IPS DF 4.7 (cell line): ENCODE measurements around the gene PHRF1.
"Not testable (repeated sequence)": the region's sequence is repeated elsewhere in the genome, so short reads cannot be mapped to it uniquely, and the experiment has no call there.

Experiments used
- DNase-seq: peaks from one replicate; pipeline ENCODE4 v3.0.0-alpha.2; 2013; ENCODE audit warnings: low spot score; ENCODE audit errors: extremely low read depth

Gene PHRF1

DNA sequence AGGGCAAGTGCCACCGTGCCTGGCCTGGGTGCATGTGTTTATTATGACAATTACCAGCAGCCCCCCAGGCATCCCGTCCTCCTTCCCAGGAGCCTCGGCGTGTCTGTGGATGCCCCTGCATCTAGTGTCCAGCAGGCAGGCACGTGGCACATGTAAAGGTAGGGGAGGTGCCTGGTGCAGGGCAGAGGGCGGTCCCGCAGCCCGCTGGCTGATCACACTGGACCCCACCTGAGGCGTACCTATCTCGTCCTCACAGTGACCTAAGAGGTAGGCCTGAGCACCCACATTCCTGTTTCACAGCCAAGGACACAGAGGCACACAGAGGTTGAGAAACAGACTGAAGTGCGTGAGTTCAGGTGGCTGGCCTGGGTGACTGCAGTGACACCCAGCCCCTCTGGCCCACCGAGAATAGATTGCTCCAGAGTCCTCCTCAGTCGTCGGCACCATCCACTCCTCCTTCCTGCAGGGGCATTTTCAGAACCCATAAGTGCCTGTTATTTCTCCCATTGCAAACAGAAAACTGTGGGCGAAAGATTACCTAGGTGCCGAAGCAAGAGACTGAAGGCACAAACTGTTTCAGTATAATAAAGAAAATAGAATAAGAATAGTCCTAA lies 3.0 kb upstream of the PHRF1 start:
- DNase-seq: no peak

DNA sequence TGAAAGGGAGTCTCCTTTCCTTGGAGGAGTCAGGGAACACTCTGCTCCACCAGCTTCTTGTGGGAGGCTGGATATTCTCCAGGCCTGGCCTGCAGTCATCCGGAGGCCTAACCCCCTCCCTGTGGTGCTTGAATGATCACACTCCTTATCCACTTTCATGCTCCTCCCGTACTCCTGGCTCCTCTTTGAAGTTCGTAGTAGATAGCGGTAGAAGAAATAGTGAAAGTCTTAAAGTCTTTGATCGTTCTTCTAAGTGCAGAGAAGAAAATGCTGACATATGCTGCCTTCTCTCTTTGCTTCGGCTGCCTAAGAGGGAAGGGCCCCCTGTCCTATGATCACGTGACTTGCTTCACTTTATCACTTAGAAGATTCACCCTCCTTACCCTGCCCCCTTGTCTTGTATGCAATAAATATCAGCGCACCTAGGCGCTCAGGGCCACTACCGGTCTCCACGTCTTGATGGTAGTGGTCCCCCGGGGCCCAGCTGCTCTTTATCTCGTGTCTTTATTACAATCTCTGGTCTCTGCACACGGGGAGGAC lies 2.2 kb upstream of the PHRF1 start:
- DNase-seq: not testable (repeated sequence)

DNA sequence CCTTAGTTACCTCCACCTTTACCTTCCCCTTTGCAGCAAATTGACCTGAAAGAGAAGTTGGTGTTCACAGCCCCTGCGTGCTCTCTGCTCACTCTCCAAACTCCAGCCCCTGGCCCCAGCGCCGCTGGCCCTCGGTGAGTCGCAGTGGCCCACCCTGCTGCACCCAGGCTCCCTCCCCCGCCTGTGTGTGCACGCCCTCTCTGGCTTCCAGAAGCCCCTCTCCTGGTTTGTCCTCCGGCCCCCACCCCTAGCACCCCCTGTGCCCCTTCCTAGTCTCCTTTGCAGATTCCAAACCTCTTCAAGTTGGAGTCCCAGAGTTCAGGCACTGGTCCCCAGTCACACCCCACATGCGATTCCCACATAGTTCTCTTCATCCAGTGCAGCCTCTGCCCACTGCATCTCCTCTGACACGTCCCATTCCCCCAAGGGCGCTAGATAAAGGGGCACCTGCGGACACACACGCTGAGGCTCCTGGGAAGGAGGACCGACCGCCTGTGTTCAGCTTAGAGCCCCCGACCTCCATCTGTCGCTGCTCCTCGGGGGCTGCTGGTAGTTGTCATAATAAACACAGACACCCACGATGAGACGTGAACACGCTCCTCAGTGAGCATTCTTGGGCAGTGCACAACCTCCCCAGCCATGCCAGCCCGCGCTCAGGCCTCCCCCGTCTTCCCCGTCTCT lies 1.5 kb upstream of the PHRF1 start:
- DNase-seq: no peak

DNA sequence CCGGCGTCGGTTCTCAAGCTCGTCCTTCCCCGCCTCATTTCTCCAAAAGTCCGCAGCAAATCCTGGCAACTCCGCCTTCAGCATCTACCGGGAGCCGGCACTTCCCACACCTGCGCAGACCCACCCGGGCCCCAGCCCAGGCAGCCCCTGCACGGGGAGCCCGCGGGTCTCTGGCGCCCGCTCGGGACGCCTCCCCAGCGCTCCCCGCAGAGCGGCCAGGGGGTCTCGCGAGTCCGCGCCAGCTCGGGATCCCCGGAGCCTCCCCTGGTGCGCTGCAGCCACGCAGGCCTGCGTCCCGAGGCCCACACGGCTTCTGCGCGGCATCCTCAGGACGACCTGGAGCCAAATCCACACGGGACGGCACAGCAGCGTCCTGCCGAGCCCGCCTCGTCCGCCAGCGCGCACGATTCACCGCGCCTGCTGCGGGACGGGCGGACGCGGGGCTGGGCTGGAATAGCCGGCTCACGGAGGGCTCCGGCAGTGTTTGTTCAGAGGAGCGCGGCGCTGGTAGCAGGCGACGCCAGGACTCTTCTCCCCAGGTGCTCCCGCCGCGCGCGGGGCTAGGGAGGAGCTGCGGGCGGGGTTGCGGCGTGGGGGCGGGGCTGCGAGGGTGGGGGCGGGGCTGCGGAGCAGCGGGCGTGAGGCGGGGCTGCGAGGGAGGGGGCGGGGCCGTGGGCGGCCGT lies 816 bp upstream of the PHRF1 start:
- DNase-seq: no peak

DNA sequence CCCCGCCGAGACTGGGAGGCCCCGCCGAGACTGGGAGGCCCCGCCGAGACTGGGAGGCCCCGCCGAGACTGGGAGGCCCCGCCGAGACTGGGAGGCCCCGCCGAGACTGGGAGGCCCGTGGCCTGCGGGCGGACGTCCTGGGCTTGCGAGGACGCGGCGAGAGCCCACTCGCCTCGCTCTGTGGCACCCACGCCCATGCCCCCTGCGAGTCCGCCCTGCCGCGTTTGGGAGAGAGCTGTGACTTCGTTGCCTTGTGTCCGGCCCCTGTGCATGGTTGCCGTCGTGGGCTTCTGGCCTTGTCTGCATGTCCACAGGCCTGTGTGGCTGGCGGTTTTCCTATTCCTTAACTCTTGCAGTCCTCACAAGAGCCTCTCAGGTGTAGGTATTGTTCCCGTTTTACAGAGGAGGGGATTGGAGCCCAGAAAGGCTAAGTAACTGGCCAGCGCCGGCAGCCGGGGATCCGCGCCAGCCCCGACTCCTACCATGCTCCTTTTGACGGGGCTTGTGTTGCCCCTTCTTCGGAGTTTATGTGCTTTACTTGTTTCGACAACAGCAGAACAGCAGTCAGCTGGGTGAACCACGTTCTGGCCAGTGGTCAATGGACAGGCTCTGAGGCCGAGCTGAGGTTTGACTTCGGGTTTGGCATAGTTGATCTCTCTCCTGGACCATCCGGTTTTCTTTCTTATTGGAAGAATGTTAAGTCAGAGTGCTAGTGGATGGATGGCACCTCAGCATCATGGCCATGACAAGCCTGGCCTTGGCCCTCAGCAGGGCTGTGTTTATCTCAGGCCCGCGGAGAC lies 741 bp downstream of the PHRF1 start:
- DNase-seq: no peak

DNA sequence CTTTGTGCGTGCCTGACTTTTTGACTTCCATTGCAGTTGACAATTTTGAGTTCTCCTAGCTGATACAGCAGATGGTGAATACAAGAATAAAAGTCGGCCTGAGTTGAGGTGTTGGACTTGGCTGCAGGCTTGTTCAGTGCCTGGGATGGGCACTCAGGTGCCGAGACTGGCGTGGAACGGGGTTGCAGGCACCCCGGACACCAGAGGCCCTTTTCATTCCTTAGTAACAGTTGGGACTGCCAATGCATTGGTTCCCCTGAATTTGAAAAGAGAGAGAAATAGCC lies 1.3 kb downstream of the PHRF1 start:
- DNase-seq: no peak

DNA sequence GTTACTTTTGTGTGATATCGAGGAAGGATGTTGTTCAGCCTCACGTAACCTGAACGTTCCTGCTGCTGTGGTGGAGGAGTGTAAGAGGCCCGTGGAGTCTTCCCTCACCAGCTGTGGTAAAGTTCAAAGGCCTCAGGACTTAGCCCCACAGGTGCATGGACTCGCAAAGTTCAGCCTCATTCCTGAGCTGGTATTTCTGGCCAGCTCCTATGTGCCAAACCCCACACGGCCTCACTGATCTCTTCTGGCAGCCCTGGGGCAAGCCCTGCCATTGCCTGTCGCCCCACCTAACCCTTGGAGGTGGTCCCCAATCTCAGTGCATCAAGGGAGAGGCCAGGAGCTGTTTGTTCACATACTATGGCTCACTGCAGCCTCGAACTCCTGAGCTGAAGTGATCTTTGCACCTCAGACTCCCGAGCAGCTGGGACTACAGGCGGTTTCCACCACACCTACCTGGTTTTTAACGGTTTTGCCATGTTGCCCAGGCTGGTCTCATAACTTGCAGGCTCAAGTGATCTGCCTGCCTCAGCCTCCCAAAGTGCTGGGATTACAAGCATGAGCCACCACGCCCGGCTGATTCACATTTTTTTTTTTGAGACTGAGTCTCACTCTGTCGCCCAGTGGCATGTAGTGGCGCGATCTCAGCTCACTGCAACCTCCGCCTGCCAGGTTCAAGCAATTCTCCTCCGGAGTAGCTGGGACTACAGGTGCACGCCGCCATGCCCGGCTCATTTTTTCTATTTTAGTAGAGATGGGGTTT lies 2.2 kb downstream of the PHRF1 start:
- no peak for DNase-seq

DNA sequence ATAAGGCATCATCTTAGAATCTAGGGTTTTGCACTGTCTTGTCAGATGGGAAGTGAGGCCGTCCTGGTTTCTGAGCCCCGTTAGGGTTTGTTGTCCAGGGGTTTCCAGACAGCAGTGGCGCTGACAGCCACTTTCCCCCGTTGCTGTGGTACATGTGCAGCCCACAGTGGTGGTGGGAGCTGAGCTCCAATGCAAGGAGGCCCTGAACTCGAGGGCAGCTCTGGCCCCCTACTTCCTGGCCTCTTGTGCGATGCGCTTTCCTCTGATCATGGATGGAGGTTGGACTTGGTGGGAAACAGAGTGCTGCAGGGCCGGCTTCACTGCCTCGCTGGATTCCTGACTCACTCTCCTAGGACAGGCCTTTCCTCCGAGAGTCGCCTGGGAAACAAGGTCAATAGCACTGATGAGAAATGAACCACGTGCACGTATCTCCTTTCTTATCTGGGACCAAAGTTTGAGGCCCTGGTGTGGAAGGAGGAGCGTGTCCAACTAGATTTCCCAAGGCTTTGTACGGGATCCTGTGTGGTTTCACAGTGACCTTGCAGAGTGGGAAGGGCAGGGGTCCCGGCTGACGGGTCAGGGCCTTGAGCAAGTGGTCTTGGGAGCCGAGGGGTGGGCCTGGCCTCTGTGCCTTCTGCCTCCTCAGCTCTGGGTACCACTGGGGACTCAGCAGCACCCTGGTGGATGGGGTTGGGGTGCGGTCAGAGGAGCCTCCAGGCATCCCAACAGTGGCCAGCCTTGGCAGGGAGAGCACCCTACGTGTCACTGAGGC lies 3.7 kb downstream of the PHRF1 start:
- DNase-seq: no peak

DNA sequence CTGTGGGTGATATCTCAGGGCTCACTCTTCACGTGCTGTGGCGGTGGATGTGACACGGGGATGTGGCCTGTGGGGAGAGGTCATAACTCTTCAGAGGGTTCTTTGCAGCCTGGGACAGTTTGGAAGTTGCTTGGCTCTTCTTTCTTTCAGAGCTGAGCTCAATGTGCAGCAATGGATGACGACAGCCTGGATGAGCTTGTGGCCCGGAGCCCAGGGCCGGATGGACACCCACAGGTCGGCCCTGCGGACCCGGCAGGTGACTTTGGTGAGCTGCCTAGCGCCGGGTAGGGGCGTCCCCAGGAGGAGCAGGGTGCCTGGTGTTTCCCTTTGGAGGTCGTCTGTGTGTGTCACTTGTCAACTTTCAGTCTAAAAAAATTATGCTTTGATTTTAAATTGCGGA lies 5.1 kb downstream of the PHRF1 start:
- no peak for DNase-seq

DNA sequence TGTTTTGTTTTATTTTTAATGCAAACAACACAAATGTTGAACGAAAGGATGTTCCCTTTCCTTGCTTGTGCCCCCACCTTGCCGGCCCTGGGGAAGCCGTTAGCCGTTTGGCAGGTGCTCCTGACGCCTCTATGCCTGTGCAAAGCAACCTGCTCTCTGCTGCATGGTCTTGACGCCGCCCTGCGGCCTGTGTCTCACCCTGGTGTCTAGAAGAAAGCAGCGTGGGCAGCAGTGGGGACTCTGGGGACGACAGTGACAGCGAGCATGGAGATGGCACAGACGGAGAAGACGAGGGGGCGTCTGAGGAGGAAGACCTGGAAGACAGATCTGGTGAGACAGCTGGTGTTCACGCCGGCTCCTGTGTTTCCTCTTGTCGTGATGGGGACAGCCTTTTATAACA lies 5.5 kb downstream of the PHRF1 start:
- DNase-seq: no peak

DNA sequence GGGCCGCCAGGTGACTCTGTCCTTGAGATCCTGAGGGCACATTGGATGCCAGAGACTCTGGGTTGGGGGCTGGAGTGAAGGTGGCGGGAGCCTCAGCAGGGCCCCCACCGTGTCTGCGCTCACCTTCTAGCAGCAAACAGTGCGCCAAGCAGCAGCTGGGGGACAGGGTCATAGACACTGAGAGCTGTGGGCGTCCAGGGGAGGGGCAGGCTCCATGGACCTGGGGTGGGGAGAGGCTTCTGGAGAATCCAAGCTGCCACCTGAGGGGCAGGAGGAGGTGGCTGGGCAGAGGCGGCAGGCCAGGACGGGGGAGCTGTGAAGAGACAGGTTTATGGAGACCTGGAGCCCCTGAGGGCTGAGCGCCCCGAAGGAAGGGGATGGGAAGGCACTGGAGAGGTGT lies 8.0 kb downstream of the PHRF1 start:
- no peak for DNase-seq

DNA sequence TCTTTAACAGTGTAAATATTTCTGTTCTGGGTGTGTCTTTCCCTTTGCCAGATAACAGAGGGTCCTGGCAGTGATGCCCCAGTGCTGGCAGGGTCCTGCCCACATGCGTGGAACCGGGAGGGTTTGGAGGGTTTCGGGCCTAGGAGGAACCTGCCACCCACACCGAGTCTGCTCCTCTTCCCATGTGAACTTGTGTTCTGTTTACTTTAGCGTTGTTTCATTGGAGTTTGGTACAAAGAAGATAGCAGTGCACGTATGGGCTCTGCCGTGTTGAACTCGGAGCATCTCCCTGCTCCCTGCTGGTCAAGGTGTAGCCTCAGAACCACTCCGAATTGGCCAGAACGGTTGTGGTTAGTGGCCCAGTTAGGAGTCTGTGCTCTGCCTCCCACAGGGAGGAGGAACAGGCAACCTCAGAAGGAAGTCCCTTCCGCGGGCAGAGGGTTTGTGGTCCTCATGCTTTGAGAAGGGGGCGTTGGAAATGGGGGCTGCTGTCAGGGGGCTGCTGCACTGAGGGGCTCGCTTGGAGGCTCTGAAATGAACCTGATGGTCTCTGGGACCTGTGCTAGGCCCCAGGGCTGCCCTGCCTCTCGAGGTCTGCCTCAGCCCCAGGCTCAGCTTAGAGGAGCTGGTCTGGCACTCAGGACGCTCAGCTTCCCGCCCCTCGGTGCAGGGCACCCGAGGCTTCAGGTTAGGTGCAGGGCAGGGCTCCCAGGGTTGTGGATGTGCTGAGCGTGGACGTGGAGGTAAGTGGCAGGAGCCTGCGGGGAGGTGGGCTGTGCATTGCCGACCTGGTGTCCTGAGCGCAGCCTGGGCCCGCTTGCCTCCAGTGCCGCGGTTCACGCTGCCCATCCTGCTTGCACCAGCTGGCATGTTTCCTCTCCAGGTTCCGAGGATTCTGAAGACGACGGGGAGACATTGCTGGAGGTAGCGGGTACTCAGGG lies 10.4 kb downstream of the PHRF1 start:
- no peak for DNase-seq

DNA sequence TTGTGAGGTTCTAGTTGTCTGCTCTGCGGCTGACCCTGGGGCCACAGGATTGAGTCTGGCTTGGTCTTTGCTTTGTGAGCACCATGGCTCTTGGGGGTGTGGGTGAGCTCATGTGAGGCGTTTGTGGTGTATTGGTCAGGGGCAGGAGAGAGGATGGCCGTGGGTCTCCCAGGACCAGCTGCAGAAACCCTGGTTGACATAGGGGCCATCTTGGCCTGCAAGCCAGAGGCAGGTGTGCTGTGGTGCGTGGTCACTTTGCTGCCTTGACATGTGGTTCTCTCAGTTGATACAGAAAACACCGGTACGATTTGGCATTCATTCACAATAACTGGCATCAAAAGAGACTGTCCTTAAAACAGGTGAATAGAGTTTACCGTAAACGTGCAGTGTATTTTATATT lies 11.3 kb downstream of the PHRF1 start:
- no peak for DNase-seq

DNA sequence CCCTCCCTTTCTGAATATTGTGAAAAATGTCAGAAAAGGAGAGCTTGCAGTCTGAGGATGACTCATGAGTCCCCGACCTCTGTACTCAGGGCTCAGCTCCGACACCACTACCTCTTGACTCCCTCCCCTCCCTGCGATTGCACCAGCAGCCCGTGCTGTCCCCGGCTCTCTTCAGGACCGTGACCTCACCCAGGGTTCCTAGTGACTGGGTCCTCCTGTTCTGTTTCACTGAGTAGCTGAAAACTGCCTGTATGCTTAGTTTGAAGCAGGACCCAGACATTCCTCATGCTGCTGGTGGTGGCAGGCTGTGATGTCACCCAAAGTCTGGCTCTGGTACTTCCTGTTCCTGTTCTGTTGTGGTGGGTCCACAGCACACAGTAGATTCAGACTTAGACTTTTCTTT lies 11.7 kb downstream of the PHRF1 start:
- no peak for DNase-seq

DNA sequence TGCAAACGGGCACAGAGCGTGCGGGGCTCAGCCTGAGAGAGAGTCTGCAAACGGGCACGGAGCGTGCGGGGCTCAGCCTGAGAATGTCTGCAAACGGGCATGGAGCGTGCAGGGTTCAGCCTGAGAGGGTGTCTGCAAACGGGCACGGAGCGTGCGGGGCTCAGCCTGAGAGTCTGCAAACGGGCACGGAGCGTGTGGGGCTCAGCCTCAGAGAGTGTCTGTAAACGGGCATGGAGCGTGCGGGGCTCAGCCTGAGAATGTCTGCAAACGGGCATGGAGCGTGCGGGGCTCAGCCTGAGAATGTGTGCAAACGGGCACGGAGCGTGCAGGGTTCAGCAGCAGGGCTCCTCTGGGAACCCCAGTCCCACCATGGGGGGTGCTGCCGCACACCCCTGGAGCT lies 13.5 kb downstream of the PHRF1 start:
- no peak for DNase-seq

DNA sequence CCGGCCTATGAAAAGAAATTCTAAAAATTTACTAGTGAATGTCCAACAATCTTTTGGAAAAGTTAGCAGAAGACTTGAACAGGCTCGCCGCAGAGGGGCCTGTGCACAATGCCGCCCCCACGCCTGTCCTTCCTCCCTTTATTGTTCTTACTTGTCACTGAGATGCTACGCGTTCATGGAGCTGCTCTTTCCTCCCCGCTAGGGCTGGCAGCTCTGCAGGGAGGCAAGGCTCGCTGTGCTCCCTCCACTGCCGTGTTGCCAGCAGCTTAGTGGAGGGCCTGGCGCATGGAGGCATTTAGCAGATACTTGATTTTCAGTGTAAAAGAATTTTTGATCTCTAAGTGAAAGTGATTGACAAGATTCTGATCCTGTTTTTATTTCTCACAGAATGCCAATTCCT lies 14.7 kb downstream of the PHRF1 start:
- no peak for DNase-seq

DNA sequence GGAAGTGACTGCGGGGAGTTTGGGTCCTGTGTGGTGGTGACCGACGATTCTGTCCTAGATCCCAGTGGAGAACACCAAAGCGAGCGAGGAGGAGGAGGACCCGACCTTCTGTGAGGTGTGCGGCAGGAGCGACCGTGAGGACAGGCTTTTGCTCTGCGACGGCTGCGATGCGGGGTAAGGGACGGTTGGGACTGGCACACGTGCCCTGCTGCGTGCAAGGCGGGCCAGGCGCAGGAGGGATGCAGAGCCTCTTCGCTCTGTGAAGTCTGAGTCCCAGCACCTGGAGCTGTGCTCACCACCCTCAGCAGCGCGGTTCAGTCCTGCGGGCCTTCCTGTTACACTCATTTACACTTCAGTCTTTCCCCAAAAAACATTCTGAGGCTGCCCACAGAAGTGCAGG lies 16.2 kb downstream of the PHRF1 start:
- no peak for DNase-seq

DNA sequence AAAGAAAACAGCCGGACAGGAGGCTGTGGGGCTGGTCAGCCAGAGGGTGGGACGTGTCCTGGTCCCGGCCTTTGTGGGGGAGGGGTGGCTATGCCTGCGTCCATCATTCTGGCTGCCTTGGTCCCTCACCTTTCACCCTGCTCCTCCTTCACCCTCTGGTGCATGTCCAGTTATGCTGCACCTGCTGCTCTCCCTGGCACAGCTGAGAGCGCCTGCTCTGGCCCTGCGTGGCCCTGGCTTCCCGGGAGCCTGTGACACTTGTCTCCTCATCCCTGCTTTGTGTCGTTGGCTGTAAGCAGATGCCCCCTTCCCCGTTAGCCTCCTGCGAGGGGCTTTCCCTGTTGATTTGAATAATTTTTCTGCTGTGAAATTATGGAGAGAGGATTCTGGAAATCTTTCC lies 16.6 kb downstream of the PHRF1 start:
- no peak for DNase-seq

DNA sequence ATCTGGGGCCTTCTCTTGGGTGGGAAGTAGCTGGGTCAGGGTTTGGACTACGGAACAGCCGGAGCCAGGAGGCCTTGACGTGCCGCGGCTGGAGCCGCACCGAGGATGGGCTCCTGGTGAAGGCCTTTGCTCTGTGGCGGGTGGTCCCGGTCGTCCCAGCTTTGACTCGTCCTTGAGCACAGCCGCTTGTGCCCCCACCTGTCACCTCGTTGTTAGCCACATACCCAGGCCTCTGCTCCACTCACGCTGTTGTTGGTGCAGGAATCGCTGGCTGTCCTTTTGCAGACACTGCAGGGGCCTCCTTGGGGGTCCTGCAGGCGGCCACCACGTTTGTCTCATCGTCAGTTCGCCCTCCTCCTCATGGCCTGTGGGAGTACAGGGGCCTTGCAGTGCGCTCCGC lies 17.1 kb downstream of the PHRF1 start:
- no peak for DNase-seq

DNA sequence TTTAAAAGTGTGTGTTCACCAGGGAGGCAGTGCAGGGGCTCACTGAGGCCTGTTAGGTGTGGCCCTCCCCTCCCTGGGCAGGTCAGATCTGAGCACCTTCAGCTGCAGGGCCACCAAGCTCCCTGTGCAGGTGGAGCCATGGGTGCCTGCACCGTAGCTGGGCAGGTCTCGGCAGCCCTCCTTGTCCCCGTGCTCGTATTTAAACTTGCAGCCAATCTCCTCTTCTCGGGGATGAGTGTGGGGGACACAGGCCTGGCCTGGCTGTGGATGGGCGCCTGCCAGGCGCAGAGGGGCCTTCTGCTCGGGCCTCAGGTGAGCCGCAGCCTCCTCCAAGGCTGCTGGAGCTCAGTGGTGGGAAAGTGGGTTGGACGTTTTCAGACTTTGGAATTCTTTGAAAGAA lies 19.1 kb downstream of the PHRF1 start:
- DNase-seq: no peak
